ACHN (cell line): ENCODE data around the gene HEYL.

ENCODE experiments used
- DNase-seq: peaks from one replicate; pipeline ENCODE4 v3.0.0-alpha.2; 2015
- in situ Hi-C: cut with HindIII; loops from 2 replicates; pipeline ENCODE4 v1.10.0; 2017; ENCODE audit warnings: low sequenced_read_pairs, low pct_ligation_motif_present, low pct_unique_long_range_greater_than_20kb

Gene HEYL

DNA sequence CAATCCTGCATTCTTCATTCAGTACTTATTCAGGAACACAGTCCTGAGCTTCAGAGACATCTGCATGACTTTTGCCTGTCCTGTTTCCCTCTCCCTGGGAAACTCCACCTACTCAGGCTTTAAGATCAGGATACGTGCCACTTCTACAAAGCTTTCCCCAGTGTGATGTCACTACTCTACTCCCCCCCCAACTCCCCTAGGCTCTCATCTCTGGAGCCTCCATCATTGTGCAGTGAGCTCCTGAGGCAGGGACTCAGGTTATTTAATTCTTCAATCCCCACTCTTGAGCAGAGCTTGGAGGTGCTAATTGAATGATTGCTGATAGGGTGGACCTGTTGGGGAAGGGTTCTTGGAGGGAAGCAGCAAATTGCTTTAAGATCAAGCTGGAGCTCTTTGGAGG is 31.2 kb upstream of the HEYL start:
- in situ Hi-C loops: no loop called here
- DNase-seq: no peak

DNA sequence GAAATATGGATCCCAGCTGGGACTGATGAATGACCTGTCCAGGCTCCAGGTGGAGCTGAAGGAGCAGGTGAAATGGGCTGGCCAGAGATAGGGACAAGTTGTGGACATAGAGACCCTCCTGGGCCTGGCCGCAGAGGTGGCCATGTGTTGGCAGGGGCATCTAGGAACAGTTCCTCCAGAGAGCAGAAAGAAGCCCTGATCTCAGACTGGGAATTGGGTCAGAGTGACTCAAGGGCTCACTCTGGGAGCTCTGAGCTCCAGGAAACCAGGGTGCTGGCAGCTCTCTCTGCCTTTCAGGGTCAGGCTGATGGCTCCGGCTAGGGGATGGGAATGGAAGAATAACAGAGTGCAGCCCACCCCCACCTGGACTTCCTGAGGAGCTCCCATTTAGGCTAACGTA is 29.5 kb upstream of the HEYL start:
- in situ Hi-C loops: no loop called here
- DNase-seq: no peak

DNA sequence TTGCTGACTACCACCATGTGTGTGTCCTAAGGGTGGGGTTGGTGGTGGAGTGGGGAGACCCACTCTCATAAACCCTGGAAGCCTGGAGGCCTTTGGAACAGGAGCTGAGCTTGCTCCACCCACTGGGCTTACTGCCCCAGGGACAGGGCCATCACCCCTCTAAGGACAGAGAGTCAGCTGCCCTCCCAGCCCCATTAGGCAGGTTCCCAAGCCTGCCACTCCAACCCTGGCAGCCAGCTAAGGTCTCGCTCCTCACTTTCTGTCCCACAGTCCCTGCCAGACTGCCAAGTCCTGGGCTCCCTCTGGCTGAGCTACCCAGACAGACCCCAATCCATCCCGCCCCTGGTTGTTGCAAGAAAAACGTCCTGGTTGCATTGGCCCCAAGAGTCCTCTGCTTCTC is 28.7 kb upstream of the HEYL start:
- DNase-seq: no peak
- in situ Hi-C loops: no loop called here

DNA sequence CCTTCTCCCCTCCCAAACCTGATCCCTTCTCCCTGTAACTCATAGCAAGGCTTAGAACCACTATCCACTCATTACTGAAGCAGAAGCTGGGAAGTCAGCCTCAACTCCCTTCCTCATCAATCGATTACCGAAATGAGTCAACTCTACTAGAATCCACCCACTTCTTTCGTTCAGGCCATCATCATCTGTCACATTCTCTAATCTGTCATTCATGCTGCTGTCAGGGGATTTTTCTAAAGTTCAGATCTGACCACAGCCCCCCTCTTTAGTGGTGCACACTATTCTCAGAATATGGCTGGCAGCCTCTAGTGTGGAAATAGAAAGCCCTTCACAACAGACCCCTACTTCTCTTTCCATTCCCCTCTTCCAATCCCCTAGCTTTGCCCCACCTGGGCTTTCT is 27.3 kb upstream of the HEYL start:
- no peak for DNase-seq
- in situ Hi-C loops: no loop called here

DNA sequence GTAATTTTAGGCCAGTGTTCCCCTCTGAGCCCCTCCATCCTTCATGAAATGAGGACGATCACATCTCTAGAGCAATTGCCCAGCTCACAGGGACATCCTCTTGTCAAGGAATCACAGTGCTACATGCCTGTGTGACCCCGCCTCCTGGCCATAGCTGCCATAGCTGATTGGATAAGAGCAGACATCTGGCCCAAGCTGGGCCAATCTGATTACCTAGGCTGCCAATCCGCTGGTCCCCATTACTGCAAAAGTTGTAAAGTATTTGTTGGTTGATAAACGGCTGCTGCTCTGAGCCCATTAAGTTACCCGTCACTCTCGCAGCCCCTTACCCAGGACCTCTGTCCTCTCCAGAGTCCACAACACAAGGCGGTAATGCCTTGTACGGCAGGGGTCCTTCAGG is 24.1 kb upstream of the HEYL start:
- DNase-seq: no peak
- in situ Hi-C loops: no loop called here

DNA sequence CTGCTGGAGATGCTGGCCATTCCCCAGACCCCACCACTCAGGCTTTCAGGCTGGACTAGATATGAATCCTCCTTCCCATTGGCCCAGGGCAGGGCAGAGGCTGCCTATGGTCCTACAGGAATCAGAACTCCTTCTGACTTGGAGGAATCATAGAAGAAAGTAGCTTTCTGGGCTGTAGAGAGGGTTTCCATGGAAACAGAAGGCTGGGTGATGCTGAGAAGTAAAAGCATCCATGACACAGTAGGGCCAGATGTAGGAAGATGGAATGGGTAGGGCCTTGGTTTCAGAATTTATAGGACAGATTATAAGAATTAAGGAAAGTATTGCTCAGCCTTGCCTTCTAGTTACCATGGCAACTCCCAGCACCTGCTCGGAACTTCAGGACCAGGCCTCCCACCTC is 23.4 kb upstream of the HEYL start:
- no peak for DNase-seq
- in situ Hi-C loops: no loop called here

DNA sequence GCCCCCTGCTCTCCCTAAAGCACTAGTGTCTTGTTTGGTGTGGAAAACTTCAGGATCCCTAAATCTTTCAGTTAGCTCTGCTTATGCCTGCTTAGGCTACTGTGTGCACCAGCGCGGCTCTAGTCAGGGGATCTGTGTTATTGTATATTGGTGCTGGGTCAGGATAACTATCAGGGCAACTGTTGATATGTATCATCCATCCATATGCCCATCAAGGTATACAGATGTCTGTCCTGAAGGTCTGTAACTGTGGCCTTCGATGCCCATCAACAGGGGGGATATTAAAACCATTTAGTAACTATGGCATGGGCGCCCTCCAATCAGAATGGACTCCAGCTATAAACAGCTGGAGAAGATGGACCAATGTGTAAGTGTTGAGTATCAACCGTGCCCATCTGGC is 20.1 kb upstream of the HEYL start:
- in situ Hi-C loops: no loop called here
- DNase-seq: no peak

DNA sequence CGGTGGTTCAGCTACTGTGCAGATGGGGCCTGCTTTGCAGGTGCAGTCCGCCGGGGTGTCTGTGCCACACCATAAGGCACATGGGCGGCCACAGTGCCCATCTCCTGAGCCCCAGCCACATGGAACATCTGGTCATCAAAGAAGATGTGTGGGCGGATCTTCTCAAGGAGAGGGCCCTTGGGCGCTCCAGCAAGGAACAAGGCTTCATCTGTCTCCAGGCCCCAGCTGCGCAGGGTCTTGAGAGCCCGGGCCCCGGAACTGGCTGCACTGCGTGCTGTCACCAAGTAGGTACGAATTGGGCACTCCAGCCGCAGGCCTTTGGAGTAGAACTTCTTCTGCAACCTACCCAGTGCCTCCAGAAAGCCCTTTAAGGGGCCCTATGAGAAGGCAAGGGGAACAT is 19.7 kb upstream of the HEYL start:
- no peak for DNase-seq
- in situ Hi-C loops: no loop called here

DNA sequence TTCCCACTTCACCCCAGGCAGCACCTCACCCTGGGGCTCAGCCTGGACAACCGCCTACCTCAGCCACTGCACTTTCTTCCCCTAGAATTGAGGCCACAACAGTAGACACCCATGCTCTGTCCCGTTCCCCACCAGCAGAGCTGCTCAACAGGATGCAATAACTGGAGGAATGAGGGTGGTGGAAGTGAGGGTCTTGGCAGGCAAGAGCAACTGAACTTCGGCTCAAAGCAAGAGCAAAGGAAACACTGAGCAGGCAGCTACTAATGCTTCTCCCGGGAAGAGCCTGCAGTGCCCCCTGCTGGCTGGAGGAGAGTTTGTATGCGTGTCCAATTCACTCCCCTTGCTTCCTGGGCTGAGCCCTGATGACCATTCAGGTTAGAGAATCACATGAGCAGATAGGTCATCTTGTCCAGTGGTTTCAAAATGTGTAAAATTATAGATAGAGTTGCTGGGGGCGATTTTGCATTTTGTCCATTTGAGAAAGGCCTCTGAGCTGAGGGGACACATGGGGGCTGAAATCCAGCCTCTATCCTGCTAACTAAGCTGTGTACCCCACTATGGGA is 18.6 kb upstream of the HEYL start:
- DNase-seq: peak; percentile 76
- in situ Hi-C loops: no loop called here

DNA sequence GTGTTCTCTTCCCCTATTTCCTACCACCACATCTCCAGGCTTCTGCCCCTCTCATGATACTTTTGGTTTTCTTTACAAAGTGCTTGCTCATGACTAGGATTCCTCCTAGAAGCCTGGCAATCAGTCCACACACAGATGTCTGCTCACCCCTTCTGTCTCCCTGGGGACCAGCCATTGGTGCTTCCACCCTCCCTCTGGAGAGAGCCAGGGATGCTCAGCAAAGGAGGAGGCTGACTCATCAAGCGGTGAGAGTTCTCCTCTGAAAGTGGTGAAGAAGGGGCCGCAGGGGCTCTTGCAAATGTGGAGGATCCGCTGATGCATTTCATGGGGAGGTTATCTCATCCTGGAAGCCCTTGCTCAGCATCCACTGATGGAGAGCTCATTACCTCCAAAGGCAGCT is 18.0 kb upstream of the HEYL start:
- in situ Hi-C loops: no loop called here
- peak; percentile 23 for DNase-seq

DNA sequence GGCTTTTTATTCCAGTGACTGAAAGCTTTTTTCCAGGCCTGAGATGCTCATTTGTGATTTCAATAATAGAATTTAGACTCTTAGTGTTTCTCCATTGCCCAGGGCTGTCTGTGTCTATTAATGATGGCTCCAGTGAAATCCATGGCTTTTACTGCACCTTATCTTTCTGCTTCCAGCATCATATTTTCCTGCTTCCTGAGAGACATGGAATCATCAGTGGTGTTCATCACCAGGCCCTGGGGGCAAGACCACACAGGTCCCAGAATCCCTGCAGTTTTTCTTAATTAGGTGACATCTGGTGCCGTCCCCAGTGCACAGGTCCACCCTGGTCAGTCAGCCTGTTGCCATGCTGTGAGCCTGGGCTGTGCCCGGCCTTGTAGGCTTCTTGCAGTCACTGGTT is 16.9 kb upstream of the HEYL start:
- in situ Hi-C loops: no loop called here
- DNase-seq: no peak

DNA sequence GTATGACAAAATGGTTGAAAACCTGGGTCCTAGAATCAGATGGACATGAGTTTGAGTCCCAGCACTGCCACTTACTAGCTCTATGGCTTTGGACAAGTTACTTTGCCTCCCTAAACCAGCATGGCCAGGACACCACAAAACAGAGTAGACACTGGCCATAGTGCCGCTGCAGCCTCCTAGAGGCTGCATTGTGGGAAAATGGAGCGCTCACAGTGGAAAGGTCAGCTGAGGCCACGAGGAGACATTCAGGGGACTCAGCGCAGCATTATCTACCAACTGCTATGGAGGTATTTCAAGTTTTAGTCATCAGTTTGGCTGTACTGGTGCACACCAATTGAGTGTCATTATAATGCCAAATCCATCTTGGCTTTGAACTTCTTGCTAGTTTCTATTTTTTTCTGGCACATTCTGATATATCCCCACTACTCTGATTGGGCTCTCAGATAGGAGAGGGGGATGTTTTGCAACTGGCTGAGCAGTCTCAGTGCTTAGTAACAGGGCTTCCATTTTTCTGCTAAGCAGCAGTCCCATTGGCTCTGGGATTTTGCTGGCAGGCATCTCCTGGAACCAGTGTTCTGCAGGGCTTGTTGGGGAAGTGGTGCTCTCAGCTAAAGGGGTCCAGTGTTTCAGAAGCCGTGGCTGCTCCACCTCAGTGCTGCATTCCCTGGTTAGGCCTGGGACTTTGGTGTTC is 16.3 kb upstream of the HEYL start:
- in situ Hi-C loops: no loop called here
- no peak for DNase-seq

DNA sequence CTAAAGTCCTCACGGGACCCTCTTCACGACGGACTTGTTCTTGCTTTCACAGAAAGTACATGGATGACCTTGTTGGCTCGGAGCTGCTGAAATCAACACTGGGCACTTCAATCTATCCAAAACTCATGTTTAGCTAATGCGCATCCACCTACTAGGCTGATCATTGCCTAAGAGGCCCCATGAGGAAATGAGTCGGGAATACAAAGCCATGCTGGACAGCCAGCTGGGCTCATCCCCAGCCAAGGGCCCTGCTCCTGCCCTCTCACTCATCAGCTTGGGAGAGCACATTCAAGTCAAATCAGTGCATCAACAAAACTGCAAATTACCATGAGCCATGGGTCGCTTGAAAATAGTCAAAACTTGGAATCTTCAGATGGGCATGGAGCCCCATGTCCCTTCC is 14.8 kb upstream of the HEYL start:
- in situ Hi-C loops: no loop called here
- DNase-seq: no peak

DNA sequence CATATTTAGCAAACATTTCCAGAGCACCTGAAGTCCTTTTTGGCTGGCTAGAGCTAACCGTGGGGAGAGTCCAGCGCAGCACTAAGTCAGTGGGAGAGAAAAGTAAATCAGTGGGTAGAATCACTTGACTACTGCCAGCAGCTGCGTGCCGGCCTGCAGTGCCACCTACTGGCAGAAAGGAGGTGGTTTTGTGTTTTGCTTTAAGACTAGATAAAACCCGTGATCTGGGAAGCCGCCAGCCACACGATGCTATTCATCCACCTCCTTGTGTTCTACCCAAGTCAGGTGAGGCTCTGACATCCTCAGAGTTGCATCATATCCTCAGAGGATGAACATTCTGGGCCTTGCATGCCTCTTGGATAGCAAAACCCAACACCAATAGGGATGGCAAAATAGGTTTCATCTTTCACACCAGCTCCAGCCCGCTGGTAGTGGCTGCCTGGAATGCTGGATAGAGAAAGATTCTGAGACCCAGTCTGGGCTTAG is 14.1 kb upstream of the HEYL start:
- peak; percentile 67 for DNase-seq
- in situ Hi-C loops: no loop called here

DNA sequence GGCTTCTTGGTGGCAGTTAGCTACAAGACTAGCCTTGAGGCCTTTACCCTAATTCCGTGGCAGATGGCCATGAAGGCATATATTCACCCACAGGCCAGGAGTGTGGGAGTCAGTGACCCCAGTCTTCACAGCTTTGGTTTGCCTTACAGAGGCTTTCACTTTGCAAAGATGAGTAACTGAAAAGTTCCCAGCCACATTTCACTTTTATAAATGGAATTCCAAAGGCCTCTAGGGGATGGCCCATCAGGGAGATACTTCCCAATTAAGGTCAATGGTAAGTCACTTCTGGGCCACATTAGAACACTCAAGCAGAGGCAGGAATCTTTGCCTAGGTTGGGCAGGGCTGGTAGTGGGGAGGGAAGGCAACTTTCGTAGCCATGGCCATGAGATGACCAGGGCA is 13.1 kb upstream of the HEYL start:
- no peak for DNase-seq
- in situ Hi-C loops: no loop called here

DNA sequence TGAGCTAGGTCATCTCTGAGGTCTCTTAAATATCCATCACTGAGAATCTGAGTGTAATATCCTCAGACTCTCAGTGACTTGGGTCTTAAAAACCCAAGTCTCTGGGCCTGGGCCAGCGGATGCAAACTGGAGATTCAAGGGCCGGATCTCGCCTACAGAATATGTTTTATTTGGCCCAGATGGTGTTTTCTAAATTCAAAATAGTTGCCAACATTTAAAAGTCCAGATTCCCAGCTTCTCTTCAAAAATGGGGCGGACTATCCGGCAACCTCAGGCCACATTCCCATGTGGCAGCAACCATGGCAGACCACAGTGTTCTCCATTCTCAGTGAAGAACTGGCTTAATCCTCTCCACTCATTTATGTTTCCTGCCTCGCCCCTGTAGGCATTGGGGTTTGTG is 12.7 kb upstream of the HEYL start:
- in situ Hi-C loops: no loop called here
- no peak for DNase-seq

DNA sequence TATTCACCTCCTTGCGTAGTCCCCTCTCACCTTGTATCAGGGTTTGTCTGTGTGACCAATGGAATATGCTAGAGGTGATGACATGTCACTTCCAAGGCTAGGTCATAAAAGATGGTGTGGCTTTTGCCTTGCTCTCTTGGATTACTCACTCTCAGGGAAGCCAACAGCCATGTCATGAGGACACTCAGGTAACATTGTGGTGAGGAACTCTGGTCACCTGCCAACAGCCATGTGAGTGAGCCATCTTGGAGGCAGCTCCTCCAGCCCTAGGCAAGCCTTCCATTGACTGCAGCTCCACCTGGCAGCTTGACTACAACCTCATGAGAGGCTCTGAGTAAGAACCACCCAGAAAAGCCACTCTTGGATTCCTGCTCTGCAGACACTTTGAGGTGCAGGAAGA is 11.0 kb upstream of the HEYL start:
- in situ Hi-C loops: no loop called here
- DNase-seq: no peak

DNA sequence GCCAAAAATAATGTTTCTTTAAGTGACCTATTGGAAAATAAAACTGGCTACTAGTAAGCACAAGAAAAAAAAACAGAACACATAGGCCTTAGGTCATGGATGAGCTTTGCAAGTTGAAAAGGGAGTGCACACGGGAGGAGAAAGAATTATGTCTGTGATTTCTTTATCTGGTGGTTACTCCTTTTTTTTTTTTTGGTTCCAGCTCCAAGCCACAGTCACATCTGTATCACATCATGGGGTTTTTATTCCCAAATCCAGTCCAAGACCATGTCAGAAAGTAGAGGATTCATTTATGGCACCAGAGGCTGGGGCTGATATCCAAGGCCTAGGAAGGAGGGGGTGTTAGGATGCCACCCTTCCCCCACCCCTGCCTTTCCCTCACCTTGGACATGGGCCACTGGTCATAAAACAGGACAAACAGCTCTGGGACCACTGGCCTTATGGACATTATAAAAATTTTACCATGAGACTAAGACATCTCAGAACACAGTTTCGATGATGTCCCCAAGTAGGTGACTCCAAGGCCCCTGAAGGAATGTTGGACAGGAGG is 10.3 kb upstream of the HEYL start:
- in situ Hi-C loops: no loop called here
- no peak for DNase-seq

DNA sequence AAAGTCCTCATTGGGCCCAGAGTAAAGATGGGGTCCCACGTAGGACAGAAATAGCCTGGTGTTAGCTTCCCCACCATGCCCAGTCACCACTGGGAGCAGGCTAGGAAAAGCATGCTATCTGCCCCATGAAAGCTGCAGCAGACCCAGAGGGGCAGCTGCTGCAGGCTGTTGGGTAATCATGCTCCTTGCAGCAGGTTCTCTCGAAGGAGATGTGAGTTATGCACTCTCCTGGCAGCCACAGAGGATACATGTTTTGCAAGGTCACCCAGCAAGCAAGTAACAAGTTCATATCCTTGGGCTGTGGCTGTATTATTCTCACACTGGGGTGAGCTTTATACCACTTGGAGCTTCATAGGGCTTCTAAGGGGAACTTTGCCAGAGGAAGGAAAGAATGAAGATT is 9.1 kb upstream of the HEYL start:
- DNase-seq: no peak
- in situ Hi-C loops: no loop called here

DNA sequence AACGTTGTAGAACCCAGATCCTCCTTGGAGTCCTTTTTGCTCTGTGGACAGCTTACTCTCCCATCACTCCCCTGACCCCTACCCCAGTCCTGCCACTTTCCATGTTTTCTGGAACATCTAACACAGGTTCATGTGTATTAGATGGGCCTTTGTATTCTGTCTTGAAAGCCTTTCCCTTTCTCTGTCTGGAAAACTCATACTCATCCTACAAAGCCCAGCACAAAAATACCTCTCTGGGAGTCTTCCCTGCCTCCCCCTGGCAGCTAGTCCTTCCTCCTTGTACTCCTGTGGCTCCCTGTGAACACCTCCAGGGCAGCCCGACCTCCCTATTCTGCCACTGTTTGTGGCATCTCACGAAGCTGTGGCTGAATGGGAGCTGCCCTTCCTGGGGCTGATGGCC is 7.8 kb upstream of the HEYL start:
- DNase-seq: no peak
- in situ Hi-C loops: no loop called here
